CD14-positive monocyte (primary cell): ENCODE data around the gene TIFAB. TPM values are rescaled to one million over a fixed set of nuclear protein-coding genes. Genes with fewer than 3 reads are reported as not detected.

Source experiments
- DNase-seq, 3 donors: peaks; one replicate each; pipeline ENCODE4 v3.0.0-alpha.2; 2011 to 2022
- H2AFZ ChIP-seq: 2 replicates; pipeline ENCODE4 v1.6.0; 2012; ENCODE audit warnings: mild to moderate bottlenecking, low read depth, low read length, inconsistent platforms; ENCODE audit not compliant: insufficient read depth, poor library complexity, severe bottlenecking
- H3K27ac ChIP-seq, 2 donors: 1 replicate in 1 of 2; 2 replicates in 1 of 2; pipeline ENCODE4 v1.5.1; 2012 to 2013; ENCODE audit warnings: low read length in 2 of 2, control low read depth in 1 of 2, inconsistent platforms in 1 of 2, low read depth in 1 of 2, mild to moderate bottlenecking in 1 of 2
- H3K27me3 ChIP-seq, 2 donors: one replicate each; pipeline versions ENCODE4 v1.6.0 to v1.6.1; 2011 to 2013; ENCODE audit warnings: low read length in 2 of 2; ENCODE audit not compliant: control insufficient read depth in 2 of 2, insufficient read depth in 2 of 2
- H3K36me3 ChIP-seq, 2 donors: replicated peaks in 1 of 2; 1 replicate in 1 of 2; 2 replicates in 1 of 2; pipeline versions ENCODE4 v1.5.1 to v1.6.1; 2012 to 2013; ENCODE audit warnings: low read length in 2 of 2, control low read depth in 1 of 2, inconsistent platforms in 1 of 2, mild to moderate bottlenecking in 1 of 2; ENCODE audit not compliant: insufficient read depth in 2 of 2, control insufficient read depth in 1 of 2
- H3K4me1 ChIP-seq, 2 donors: 1 replicate in 1 of 2; 2 replicates in 1 of 2; pipeline versions ENCODE4 v1.5.1 to v1.6.1; 2012 to 2013; ENCODE audit warnings: low read length in 2 of 2, control low read depth in 1 of 2, inconsistent platforms in 1 of 2, mild to moderate bottlenecking in 1 of 2, moderate library complexity in 1 of 2; ENCODE audit not compliant: insufficient read depth in 2 of 2, control insufficient read depth in 1 of 2
- H3K4me2 ChIP-seq: replicated peaks from 2 replicates; pipeline ENCODE3; 2012; ENCODE audit warnings: low read length, moderate library complexity, mild to moderate bottlenecking; ENCODE audit not compliant: poor library complexity, severe bottlenecking; ENCODE audit errors: extremely low read depth
- H3K4me3 ChIP-seq, 3 experiments: fragments of 200-600 bp in 1 of 3; sonication (generic) in 1 of 3; replicated peaks in 1 of 3; 1 replicate in 2 of 3; 2 replicates in 1 of 3; pipeline ENCODE4 v1.5.1; 2011 to 2013; ENCODE audit warnings: low read length in 3 of 3, mild to moderate bottlenecking in 3 of 3, control low read depth in 2 of 3, low read depth in 2 of 3, inconsistent platforms in 1 of 3, moderate library complexity in 1 of 3
- H3K79me2 ChIP-seq: 2 replicates; pipeline ENCODE4 v1.6.0; 2012; ENCODE audit warnings: mild to moderate bottlenecking, control low read depth, inconsistent platforms, low read length, moderate library complexity; ENCODE audit not compliant: insufficient read depth
- H3K9ac ChIP-seq: 2 replicates; pipeline ENCODE4 v1.6.0; 2017; ENCODE audit warnings: low read length, mild to moderate bottlenecking; ENCODE audit not compliant: insufficient read depth, poor library complexity, severe bottlenecking
- H3K9me3 ChIP-seq, 2 donors: replicated peaks in 1 of 2; 1 replicate in 1 of 2; 2 replicates in 1 of 2; pipeline versions ENCODE4 v1.5.1 to v1.6.1; 2012 to 2013; ENCODE audit warnings: low read length in 2 of 2, control low read depth in 1 of 2; ENCODE audit not compliant: control insufficient read depth in 1 of 2, insufficient read depth in 1 of 2
- H4K20me1 ChIP-seq: 2 replicates; pipeline ENCODE4 v1.6.0; 2012; ENCODE audit warnings: mild to moderate bottlenecking, low read length, control low read depth, moderate library complexity; ENCODE audit not compliant: insufficient read depth
- H3K27ac Mint-ChIP-seq, 7 donors: one replicate each; pipeline ENCODE4 v1.8.0; 2020; ENCODE audit warnings: mild to moderate bottlenecking in 7 of 7, mixed read lengths in 7 of 7, moderate library complexity in 6 of 7, inconsistent platforms in 2 of 7
- H3K27me3 Mint-ChIP-seq, 3 donors: one replicate each; pipeline ENCODE4 v1.8.0; 2021 to 2022; ENCODE audit warnings: low read depth in 3 of 3, mild to moderate bottlenecking in 3 of 3, mixed read lengths in 3 of 3, moderate library complexity in 3 of 3, inconsistent platforms in 1 of 3
- H3K36me3 Mint-ChIP-seq, 2 donors: one replicate each; pipeline ENCODE4 v1.8.0; 2020; ENCODE audit warnings: mixed read lengths in 2 of 2, inconsistent platforms in 1 of 2, mild to moderate bottlenecking in 1 of 2
- H3K4me1 Mint-ChIP-seq: one replicate; pipeline ENCODE4 v1.8.0; 2020; ENCODE audit warnings: mild to moderate bottlenecking, mixed read lengths
- H3K4me3 Mint-ChIP-seq, 2 donors: one replicate each; pipeline ENCODE4 v1.8.0; 2020; ENCODE audit warnings: mild to moderate bottlenecking in 2 of 2, mixed read lengths in 2 of 2, moderate library complexity in 1 of 2
- H3K9me3 Mint-ChIP-seq, 7 donors: one replicate each; pipeline ENCODE4 v1.8.0; 2020 to 2022; ENCODE audit warnings: mixed read lengths in 7 of 7, mild to moderate bottlenecking in 6 of 7, moderate library complexity in 6 of 7, inconsistent platforms in 2 of 7
- WGBS: methylation state at CpG from one replicate; pipeline ENCODE4 v1.1.5; 2013; ENCODE audit warnings: missing lambda C conversion rate; ENCODE audit not compliant: insufficient coverage; 5-methylcytosine and 5-hydroxymethylcytosine counted together
- intact Hi-C, 2 donors: fragments of 100-400 bp; cut with micrococcal nuclease; formaldehyde crosslinking; loops; one replicate each; pipeline versions ENCODE4 v1.15.0 to v1.15.1; 2023
- polyA plus RNA-seq, 3 donors: library from polyadenylated mRNA; depleted of rRNA in 1 of 3; unstranded in 2 of 3; stranded (reverse) in 1 of 3; fragments of 300-500 nt in 2 of 3; fragments of >200 nt in 1 of 3; fragmentation: Illumina TruSeq in 2 of 3; gene quantifications; 1 replicate in 2 of 3; 2 replicates in 1 of 3; pipeline ENCODE4 v1.2.3, GENCODE V29; 2012 to 2021
- TF ChIP-seq, protein P1 (sequence below): fragments of 200-600 bp; IDR thresholded peaks from one replicate; pipeline ENCODE4 v1.8.0; 2022; ENCODE audit warnings: antibody characterized with exemption, mild to moderate bottlenecking

Gene TIFAB
- polyA plus RNA-seq, 3 donors = 0.29 to 0.71 (median 0.50) TPM

DNA sequence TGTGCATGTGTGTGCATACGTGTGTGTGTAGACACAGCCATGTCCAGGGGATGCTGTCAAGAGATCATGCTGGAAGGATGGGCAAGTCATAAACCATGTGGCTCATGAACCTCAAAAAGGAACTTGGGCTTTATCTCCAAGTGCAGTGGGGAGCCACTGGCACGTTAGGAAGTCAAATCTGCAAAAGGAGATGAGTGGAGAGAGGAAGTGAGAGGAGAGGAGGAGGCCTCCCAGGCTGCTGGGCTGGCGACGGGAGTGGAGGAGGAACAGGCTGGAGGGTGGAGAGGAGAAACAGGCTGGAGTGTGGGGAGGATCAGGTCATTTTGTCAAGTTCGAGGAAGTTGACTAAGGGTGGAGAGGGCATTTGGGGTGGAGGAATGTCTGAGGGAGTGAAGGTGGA is 29.2 kb upstream of the TIFAB start:
- no peak overlapping the region for H3K4me3 Mint-ChIP-seq
- no peak overlapping the region for H3K4me3 ChIP-seq
- no peaks in the 10 kb centered on the region for H3K36me3 ChIP-seq
- peaks cover 0 to 3% (median 0%) of the 10 kb centered on the region in 7 donors for H3K9me3 Mint-ChIP-seq
- H3K27me3 ChIP-seq = peaks cover 0 to 8% of the 10 kb centered on the region in 2 donors
- H3K9ac ChIP-seq = no peak overlapping the region
- no peak overlapping the region for H3K4me2 ChIP-seq
- no peaks in the 10 kb centered on the region for H3K9me3 ChIP-seq
- intact Hi-C loops = no loop called here
- peak; percentile 11 to 46 (median 13) for DNase-seq
- WGBS = 0% methylated on average over 4 of the region's 5 CpGs
- no peak overlapping the region for H2AFZ ChIP-seq
- peaks cover 8% of the 10 kb centered on the region in 2 donors for H3K4me1 ChIP-seq
- H3K27me3 Mint-ChIP-seq = peaks cover 13 to 17% (median 15%) of the 10 kb centered on the region in 3 donors
- H3K27ac Mint-ChIP-seq = no peak overlapping the region
- peaks cover 3% of the 10 kb centered on the region for H3K4me1 Mint-ChIP-seq
- H3K36me3 Mint-ChIP-seq = no peaks in the 10 kb centered on the region
- H3K79me2 ChIP-seq = no peaks in the 10 kb centered on the region
- H3K27ac ChIP-seq = no peak overlapping the region
- no peaks in the 10 kb centered on the region for H4K20me1 ChIP-seq
- TF ChIP-seq, protein P1, sequence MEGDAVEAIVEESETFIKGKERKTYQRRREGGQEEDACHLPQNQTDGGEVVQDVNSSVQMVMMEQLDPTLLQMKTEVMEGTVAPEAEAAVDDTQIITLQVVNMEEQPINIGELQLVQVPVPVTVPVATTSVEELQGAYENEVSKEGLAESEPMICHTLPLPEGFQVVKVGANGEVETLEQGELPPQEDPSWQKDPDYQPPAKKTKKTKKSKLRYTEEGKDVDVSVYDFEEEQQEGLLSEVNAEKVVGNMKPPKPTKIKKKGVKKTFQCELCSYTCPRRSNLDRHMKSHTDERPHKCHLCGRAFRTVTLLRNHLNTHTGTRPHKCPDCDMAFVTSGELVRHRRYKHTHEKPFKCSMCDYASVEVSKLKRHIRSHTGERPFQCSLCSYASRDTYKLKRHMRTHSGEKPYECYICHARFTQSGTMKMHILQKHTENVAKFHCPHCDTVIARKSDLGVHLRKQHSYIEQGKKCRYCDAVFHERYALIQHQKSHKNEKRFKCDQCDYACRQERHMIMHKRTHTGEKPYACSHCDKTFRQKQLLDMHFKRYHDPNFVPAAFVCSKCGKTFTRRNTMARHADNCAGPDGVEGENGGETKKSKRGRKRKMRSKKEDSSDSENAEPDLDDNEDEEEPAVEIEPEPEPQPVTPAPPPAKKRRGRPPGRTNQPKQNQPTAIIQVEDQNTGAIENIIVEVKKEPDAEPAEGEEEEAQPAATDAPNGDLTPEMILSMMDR = no peak

DNA sequence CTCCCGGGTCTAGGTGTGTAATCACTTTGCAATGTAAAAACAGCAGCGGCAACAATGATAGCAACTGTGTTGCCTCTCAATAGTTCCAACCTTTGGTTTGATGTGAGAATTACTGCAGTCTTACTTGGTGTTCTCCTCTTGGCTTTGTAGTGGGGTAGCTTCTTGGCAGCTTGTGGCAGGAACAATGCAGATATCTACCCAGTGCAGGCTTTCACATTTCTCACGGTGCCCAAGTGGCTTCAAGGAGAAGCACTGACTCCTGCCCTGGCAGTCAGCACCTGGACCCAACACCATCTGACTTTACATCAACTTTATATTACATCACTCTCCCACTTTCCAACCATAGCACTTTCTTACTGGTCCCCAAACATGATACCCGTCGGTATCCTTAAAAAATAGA is 28.4 kb upstream of the TIFAB start:
- peaks cover 8 to 12% (median 10%) of the 10 kb centered on the region in 3 donors for H3K27me3 Mint-ChIP-seq
- no peaks in the 10 kb centered on the region for H3K36me3 Mint-ChIP-seq
- WGBS = 65% methylated on average over 2 of the region's 5 CpGs
- Histone ChIP-seq H3K9me3 (no peaks in the 10 kb centered on the region), H3K27me3 (peaks cover 0 to under 1% of the 10 kb centered on the region in 2 donors), H4K20me1 (no peaks in the 10 kb centered on the region), H3K79me2 (no peaks in the 10 kb centered on the region), H3K4me1 (peaks cover 8% of the 10 kb centered on the region in 2 donors), H3K36me3 (no peaks in the 10 kb centered on the region), H3K27ac (no peak overlapping the region), H3K9ac (no peak overlapping the region), H2AFZ (no peak overlapping the region), H3K4me2 (no peak overlapping the region), H3K4me3 (no peak overlapping the region)
- peaks cover 2% of the 10 kb centered on the region for H3K4me1 Mint-ChIP-seq
- TF ChIP-seq, protein P1 = no peak
- DNase-seq = no peak
- no peak overlapping the region for H3K27ac Mint-ChIP-seq
- intact Hi-C loops = no loop called here
- H3K4me3 Mint-ChIP-seq = no peak overlapping the region
- H3K9me3 Mint-ChIP-seq = peaks cover 0 to 3% (median 0%) of the 10 kb centered on the region in 7 donors
